ENCODE data around the gene TIMM10. TPM values are rescaled to one million over a fixed set of nuclear protein-coding genes. Genes with fewer than 3 reads are reported as not detected.

Gene TIMM10
- polyA plus RNA-seq, 1 experiment, result 76.6 TPM

- Histone ChIP-seq H3K4me3 (ENCODE audit: low read depth, low read length) (no peak overlapping the region), H3K9me3 (ENCODE audit: control insufficient read depth, insufficient read depth, low read length) (no peaks in the 10 kb centered on the region; the same call in 1 of the 2 replicates), H3K27me3 (ENCODE audit: control insufficient read depth, insufficient read depth, low read length) (peaks cover 38% of the 10 kb centered on the region), H3K27ac (ENCODE audit: low read depth, low read length) (no peak overlapping the region)
- ChIA-PET CTCF (interaction anchor here (0.7 to 9.9 kb wide), 7 partner anchors 8 to 135 kb away, joined by 3 to 115 read pairs (median 5); partner anchors contain the start of gene RTN4RL2), POLR2A (no interaction called here)
- DNase-seq (ENCODE audit: low read depth, low spot score), result no peak
- peak; percentile 75 for TF ChIP-seq CTCF (IDR thresholded peaks at IDR 0.05; ENCODE audit: low read depth, low read length)
These were observed 50.0 kb downstream of the TIMM10 start for GRCh38 chr11:57480409-57481137.

DNA sequence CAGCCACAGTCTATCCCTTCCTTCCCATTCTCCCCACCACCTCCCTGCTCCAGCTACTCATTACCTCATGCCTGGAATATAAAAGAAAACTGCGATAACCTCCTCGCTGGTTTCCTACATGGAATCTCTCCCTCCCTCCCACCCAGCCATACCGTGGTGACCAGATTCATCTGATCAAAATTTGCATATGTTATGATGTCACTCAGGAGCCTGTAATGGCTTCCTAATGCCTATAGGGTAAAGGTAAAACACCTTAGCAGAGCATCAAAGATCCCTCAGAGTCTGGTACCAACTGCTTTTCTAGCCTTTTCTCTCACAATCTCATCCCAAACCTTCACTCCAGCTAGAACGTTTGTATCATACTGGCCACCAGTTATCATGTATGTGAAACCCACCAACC lies 50.6 kb downstream of the TIMM10 start:
- CTCF ChIA-PET, result interaction anchor here (1.4 to 9.9 kb wide), 4 partner anchors 21 to 134 kb away, joined by 3 to 115 read pairs (median 29); partner anchors contain the start of gene RTN4RL2
- Histone ChIP-seq H3K4me3 (ENCODE audit: low read depth, low read length) (no peak overlapping the region), H3K27ac (ENCODE audit: low read depth, low read length) (no peak overlapping the region), H3K9me3 (ENCODE audit: control insufficient read depth, insufficient read depth, low read length) (no peaks in the 10 kb centered on the region; the same call in 1 of the 2 replicates), H3K27me3 (ENCODE audit: control insufficient read depth, insufficient read depth, low read length) (peaks cover 38% of the 10 kb centered on the region)
- TF ChIP-seq CTCF (IDR thresholded peaks at IDR 0.05; ENCODE audit: low read depth, low read length), result no peak
- no peak for DNase-seq (ENCODE audit: low read depth, low spot score)
- POLR2A ChIA-PET, result no interaction called here

- H3K27me3 ChIP-seq (ENCODE audit: control insufficient read depth, insufficient read depth, low read length), result peaks cover 38% of the 10 kb centered on the region
These were observed 51.4 kb downstream of the TIMM10 start for GRCh38 chr11:57479021-57479663.

More at GRCh38 chr11:57479021-57479663, 51.4 kb downstream of the TIMM10 start:
- no peak for TF ChIP-seq CTCF (IDR thresholded peaks at IDR 0.05; ENCODE audit: low read depth, low read length)
- ChIA-PET POLR2A (no interaction called here), CTCF (interaction anchor here (1.3 to 9.9 kb wide), 5 partner anchors 14 to 133 kb away, joined by 3 to 115 read pairs (median 9); partner anchors contain the start of gene RTN4RL2)
- Histone ChIP-seq H3K4me3 (ENCODE audit: low read depth, low read length) (no peak overlapping the region), H3K27ac (ENCODE audit: low read depth, low read length) (no peak overlapping the region), H3K9me3 (ENCODE audit: control insufficient read depth, insufficient read depth, low read length) (no peaks in the 10 kb centered on the region; the same call in 1 of the 2 replicates)
- no peak for DNase-seq (ENCODE audit: low read depth, low spot score)

Small RNA genes lying within 50 kb of the gene (small RNA-seq; reads per million reads assigned to genes)
- gene RN7SL605P (ENCODE audit: insufficient read length, low read depth), result not detected

Other genes starting within 250 kb of the TIMM10 start
- gene TNKS1BP1, start 205.8 kb downstream of the TIMM10 start, polyA plus RNA-seq (2011; rRNA removed), result 59.4 and 63.8 TPM in 2 replicates
- 111 and 113 TPM in 2 replicates for gene SSRP1, start 194.9 kb downstream of the TIMM10 start, polyA plus RNA-seq (2011; rRNA removed)
- gene P2RX3, start 192.4 kb downstream of the TIMM10 start, polyA plus RNA-seq (2011; rRNA removed), result not detected in 2 replicates
- gene PRG3, start 149.6 kb downstream of the TIMM10 start, polyA plus RNA-seq (2011; rRNA removed), result not detected in 2 replicates
- not detected in 2 replicates for gene PRG2, start 140.1 kb downstream of the TIMM10 start, polyA plus RNA-seq (2011; rRNA removed)
- gene SLC43A3, start 103.6 kb downstream of the TIMM10 start, polyA plus RNA-seq (2011; rRNA removed), result 24.4 and 25.1 TPM in 2 replicates
- gene RTN4RL2, start 70.2 kb downstream of the TIMM10 start, polyA plus RNA-seq (2011; rRNA removed), result 0.11 and 0.45 TPM in 2 replicates
- 14.6 and 17.5 TPM in 2 replicates for gene SLC43A1, start 15.1 kb downstream of the TIMM10 start, polyA plus RNA-seq (2011; rRNA removed)
- not detected in 2 replicates for gene SMTNL1, start 6.8 kb upstream of the TIMM10 start, polyA plus RNA-seq (2011; rRNA removed)
- gene UBE2L6, start 36.9 kb upstream of the TIMM10 start, polyA plus RNA-seq (2011; rRNA removed), result 63.8 and 76.8 TPM in 2 replicates
- 15.2 and 21.1 TPM in 2 replicates for gene SERPING1, start 66.9 kb upstream of the TIMM10 start, polyA plus RNA-seq (2011; rRNA removed)
- gene YPEL4, start 119.2 kb upstream of the TIMM10 start, polyA plus RNA-seq (2011; rRNA removed), result 0.83 and 1.1 TPM in 2 replicates
- gene CLP1, start 127.0 kb upstream of the TIMM10 start, polyA plus RNA-seq (2011; rRNA removed), result 17.7 and 18.0 TPM in 2 replicates
- 56.7 and 64.3 TPM in 2 replicates for gene ZDHHC5, start 137.4 kb upstream of the TIMM10 start, polyA plus RNA-seq (2011; rRNA removed)
- 27.5 and 28.8 TPM in 2 replicates for gene MED19, start 181.5 kb upstream of the TIMM10 start, polyA plus RNA-seq (2011; rRNA removed)
- 84.7 and 91.7 TPM in 2 replicates for gene TMX2, start 181.8 kb upstream of the TIMM10 start, polyA plus RNA-seq (2011; rRNA removed)
- 94.8 and 104 TPM in 2 replicates for gene SELENOH, start 210.7 kb upstream of the TIMM10 start, polyA plus RNA-seq (2011; rRNA removed)
- gene BTBD18, start 221.1 kb upstream of the TIMM10 start, polyA plus RNA-seq (2011; rRNA removed), result not detected in 2 replicates
- 190 and 191 TPM in 2 replicates for gene CTNND1, start 231.0 kb upstream of the TIMM10 start, polyA plus RNA-seq (2011; rRNA removed)

All from AG04450 (cell line).